HuH-7.5 (cell line): Measurements from ENCODE around the gene RPS19.

Experiments
- DNase-seq: peaks from one replicate; pipeline ENCODE4 v3.0.0; 2011; ENCODE audit warnings: low spot score

Gene RPS19

DNA sequence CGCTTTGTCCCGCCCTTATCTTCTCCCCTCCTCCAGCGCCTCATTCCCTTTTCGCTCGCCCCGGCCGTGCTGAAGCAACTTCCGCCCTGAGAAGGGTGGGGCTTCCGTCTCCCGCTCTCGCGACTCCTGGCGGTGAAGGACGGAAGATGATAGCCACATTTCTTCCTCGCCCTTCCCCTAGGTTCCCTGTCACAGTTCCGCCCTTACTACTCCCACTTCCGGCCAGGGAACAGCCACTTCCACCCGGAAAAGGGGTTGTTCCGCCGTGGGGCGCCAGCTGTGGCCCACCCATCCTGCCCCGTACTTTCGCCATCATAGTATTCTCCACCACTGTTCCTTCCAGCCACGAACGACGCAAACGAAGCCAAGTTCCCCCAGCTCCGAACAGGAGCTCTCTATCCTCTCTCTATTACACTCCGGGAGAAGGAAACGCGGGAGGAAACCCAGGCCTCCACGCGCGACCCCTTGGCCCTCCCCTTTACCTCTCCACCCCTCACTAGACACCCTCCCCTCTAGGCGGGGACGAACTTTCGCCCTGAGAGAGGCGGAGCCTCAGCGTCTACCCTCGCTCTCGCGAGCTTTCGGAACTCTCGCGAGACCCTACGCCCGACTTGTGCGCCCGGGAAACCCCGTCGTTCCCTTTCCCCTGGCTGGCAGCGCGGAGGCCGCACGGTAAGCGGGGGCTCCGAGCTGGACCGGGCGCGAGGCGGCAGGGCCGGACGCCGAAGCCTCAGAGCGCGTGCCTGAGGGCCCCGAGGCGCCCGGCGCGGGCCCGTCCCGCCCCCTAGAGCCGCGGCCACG lies at the start of gene RPS19:
Gene RPS19 (plus strand): TSS at position 638 of the 801 bp plus-strand sequence. CDS start 520 bp downstream, outside the sequence.
- peak; percentile 95 for DNase-seq

DNA sequence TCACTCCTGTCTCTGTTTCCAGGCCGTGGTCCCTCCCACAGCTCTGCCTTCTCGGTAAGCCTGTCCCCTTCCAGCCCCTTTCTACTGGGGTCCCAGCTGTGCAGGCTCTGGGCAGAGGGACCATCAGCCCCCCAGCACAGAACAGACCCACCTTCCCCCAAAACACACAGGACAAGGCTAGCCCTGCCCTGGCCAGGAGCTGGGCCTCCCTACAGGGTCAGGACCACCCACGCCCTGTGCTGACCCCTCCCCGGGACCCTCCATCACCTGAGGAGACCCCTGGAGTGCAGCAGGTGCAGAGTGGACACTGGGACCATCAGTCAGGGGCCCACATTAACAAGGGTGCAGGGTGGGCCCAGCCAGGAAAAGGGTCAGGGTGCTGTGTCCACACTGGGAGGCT lies 49.8 kb upstream of the RPS19 start:
- no peak for DNase-seq

DNA sequence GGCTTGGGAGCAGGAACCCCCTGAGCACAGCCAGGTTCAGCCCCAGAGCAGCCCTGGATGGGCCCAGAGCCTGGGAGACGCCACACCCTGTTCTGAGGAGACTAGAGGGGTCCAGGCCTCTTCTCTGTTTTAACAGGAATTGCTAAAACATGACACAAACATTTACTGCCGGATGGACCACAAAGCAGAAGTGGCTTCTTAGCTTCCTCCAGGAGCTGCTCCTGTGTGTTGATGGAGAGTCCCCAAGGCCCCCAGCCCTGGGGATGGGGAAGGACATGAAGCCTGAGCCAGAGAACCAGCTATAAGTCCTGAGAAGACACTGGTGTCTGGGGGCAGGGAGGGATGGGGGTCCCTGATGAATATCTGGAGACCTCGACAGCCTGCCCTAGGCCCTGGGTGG lies 49.0 kb upstream of the RPS19 start:
- DNase-seq, result no peak

DNA sequence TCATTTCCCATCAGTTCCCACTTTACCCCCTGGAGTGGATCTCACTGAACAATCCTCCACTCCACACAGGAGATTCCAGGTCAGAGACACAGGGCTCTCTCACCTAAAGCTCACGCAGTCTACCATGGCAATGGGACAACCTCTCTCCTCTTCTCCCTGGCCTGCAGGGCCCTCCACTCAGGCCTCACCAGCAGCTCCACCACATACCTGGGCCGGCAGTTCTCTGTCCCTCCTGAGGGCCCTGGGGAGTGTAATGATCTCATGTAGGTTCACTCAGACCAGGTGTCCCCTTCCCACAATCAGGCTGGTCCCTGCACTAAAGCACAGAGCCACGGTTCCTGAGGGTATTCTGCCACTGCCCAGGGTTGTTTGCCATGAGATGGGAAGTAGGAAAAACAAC lies 48.1 kb upstream of the RPS19 start:
- no peak for DNase-seq

DNA sequence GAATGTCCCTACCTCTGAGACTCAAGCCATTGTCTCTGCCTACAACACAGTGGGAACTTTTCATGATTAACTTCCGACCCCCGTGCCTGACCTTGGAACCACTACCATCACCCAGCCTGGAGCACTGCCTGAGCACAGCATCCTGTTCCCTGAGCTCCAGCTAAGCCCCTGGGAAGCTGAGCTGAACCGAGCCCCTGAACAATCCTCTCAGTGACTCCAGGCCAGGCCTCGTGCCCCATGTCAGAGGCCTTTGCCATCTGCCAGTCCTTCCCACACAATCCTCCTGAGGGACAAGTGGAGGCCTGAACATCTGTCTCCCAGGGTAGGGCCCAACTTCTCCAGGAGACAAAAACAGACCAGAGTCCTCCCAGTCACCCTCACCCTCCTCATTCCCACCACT lies 46.1 kb upstream of the RPS19 start:
- DNase-seq, result no peak

DNA sequence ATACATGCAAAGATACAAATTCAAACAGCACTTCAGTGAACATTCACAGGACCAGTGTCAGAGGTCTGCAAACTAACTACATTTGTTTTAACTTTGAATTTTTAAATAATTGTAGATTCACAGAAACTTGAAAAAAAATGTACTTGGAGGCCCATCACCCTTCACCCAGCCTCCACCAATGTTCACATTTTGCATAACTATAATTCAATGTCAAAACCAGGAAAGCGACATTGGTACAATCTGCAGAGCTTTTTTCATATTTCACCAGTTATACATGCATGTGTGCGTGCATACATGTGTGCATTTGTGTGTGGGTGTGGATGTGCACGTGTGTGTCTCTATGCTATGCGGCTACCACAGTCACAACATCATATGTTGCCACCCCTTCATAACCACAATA lies 44.8 kb upstream of the RPS19 start:
- no peak for DNase-seq

DNA sequence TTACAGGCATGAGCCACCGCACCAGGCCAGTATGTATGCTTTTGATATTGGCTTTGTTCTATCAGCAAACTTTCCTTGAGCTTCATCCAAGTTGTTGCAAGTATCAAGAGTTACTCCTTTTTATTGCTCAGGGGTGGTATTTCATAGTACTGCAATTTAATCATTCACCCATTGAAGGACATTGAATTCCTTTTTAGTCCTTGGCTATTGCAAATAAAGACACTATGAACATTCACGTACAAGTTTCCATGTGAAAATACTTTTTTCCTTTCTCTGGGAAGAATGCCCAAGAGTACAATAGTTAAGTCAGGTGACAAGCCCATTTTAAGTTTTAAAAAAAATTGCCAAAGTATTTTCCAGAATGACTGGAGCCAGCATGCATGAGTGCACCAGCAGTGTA lies 43.3 kb upstream of the RPS19 start:
- no peak for DNase-seq

DNA sequence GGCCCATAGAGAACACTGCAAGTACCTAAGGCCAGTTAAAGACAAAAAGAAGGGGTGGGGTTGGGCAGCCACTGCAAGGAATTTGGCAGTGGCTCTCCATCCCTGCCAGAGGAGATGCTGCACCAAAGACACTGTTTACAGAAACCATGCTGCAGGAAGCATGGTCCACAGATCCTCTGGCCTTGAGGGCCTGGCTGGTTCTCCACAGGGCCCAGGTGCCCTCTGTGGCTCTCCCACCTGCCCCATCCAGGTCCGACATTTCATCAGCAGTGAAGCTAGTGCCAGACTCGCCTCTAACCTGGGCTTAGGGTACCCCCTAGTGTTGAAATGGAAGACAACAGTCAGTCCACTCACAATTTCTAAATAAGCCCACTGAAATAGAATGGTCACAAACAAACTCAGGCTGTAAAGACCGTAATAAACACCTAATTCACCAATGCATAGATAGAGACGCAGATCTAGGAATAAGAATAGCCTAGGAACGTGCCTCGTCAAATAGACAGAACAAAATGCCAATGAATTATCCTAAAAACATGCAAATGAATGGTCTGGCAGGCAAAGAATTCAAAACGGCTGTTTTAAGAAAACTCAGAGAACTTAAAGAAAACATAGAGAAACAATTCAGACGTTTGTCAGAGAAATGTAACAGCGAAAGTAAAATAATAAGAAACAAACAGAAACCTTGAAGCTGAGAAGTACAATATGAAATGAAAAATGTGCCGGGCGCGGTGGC lies 38.9 kb upstream of the RPS19 start:
- DNase-seq, result peak; percentile 53

DNA sequence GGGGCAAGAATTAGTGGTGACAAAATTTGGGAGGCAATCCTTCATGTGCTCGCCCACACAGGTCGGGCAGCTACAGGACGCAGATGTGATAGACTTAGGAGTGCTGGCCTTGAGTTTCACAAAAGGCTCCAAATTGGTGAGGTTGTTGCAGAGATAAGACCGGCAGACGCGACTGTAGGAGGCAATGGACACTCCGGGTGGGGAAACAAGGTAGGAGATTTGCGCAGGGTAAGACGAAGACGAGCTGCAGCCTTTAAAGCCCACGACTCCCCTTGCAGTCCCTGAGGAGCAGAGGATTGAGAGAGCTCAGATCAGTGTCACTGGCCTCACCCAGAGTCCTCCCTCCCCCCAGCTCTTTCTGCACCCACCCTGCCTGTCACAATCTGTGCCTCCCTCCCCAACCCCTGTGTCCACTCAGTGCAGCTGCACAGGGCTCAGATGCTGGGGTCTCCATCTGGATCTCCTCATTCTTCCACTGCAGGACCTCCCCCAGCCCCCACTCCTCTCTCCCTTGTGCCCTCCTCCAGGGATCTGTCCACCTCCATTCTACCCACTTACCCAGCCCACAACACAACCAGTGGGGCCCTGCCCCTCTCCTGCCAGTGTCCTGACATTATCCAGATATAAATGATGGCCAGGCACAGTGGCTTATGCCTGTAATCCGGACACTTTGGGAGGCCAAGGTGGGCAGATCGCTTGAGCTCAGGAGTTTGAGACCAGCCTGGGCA lies 21.9 kb upstream of the RPS19 start:
- DNase-seq, result no peak

DNA sequence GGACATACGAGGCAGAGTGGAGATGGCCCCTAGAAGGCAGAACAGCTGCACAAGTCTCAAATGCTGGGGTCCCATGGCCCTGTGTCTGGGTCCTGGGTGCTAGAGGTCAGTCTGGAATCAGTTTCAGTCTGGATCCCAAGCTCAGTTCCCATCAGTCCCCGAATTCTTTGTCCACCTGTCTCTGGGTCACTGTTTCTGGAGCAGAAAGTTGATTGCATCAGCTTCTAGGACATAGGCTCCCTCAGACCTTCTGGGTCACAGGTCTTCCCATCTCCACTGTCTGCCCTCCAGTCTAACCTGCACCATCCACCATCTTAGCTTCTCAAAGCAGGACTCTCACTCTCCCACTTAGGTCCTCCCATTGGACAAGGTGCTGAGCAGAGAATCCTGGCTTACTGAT lies 20.8 kb upstream of the RPS19 start:
- DNase-seq, result no peak

DNA sequence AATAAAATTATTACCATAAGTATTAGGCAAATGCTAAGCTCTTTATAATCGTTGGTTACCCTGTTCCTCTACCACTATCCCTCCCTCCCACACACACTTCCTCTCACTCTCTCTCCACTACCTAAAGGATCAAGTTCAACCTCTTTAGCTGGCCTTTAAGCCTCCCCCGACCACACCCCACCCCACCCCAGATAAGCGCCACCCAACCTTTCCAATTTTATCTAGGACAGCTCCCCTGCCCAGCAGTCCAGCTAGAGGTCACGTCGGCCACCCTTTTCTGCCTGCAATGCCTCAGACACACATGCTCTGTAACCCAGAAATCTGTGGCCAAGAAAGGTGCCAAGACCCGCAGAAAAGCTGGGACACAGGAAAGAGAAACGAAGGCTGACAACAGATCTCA lies 16.7 kb upstream of the RPS19 start:
- DNase-seq, result no peak

DNA sequence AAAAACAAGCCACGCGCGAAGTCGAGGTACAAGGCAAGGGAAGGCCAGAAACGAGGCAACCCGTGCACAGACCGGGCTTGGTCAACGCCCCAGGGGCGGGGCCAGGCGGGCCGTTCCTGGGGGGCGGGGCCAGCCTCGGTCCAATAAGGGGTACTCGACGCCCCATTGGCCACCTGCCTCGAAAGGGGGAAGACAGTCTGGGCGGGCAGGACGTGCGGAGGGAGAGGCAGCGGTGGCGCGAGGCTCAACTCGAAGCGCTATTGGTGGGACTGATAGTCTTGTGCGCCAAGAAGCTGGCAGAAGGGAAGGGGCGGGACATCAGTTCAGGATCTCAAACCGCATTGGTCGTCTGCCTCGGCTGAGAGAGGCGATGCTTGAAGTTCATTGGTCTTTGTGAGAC lies 15.5 kb upstream of the RPS19 start, which contains the start of gene LYPD4:
Gene LYPD4 (minus strand): TSS at position 83 of the 400 bp plus-strand sequence. CDS start 5,398 bp downstream, outside the sequence.
- no peak for DNase-seq

DNA sequence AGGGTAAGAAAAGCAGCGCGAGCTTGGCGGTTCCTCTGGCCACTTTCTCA lies 15.2 kb upstream of the RPS19 start, which contains the start of gene DMRTC2:
Gene DMRTC2 (plus strand): TSS at position 42 of the 50 bp plus-strand sequence. CDS start 2,387 bp downstream, outside the sequence.
- no peak for DNase-seq

DNA sequence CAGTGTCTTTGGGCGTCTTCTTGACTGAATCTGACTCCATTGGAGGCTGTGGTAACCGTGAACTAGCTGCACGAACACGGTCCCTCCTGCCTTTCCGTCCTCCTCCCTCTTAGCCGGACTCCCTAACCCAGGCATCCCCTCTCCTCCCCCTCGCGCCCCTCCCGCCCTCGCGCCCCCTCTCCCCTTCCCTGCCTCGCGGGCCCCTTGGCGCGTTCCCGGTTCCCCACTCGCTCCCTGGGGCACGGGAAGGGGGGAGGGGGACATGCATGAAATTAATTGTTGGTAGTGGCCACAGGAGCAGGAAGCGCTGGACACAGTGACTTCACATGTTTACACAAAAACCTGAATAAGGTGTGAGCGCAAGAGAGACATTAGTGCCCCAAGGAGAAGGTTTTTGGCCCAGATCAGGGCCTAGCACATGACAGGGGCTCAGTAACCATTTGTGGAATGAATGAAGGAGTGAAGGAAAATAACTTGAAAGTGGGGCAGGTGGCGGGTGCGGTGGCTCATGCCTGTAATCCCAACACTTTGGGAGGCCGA lies 14.9 kb upstream of the RPS19 start:
- DNase-seq, result no peak

DNA sequence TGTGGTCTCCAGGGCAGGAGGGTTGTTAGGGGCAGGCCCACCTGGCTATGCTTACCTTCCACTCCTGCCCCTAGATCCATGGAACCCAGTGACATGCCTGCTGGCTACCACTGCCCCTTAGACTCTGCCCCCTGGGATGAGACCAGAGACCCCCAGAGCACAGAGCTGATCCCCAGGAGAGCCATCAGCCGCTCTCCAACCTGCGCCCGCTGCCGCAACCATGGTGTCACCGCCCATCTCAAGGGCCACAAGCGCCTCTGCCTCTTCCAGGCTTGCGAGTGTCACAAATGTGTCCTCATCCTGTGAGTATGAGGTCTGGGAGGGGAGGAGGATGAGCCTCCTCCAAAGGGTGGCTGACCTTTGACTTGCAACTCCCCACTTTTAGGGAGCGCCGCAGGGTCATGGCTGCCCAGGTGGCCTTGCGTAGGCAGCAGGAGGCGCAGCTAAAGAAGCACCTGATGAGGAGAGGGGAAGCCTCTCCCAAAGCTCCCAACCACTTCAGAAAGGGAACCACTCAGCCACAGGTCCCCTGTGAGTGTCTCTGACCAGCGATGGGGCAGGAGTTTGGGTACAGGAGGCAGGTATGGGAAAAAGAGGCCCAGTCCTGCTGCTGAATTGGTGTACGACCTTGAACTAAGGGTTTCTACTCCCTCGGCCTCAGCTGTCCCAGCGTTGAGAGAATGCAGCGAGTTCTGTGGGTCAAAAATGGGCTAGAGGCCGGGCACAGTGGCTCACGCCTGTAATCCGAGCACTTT lies 12.5 kb upstream of the RPS19 start:
- no peak for DNase-seq

DNA sequence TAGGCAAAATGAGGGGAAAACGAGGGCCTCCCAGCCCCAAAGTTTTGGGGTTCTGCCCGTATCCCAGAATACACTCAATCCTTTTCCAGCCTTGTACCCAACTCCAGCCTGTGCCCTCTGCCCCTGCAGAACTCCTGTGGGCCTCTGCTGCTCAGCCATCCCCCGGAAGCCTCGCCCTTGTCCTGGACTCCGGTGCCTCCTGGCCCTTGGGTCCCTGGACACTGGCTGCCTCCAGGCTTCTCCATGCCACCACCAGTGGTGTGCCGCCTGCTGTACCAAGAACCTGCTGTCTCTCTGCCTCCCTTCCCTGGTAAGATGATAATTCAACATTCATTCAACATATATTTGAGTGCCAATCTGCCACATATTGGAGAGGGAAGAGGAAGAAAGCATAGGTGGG lies 11.4 kb upstream of the RPS19 start:
- DNase-seq, result no peak

DNA sequence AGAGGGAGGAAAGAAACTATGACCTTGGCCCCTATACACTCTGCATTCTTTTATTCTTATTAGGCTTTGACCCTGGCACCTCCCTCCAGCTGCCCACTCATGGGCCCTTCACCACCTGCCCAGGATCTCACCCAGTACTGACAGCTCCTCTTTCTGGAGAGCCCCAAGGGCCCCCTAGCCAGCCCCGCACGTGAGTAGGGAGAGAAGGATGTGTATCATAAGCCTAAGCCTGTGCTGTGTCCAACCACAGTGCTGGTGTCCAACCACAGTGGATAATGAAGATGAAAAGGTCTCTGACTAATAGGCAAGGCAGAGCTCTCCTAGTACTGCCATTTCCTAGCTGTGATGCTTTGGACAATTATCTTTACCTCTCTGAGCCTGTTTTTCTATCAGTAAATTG lies 11.0 kb upstream of the RPS19 start:
- no peak for DNase-seq

DNA sequence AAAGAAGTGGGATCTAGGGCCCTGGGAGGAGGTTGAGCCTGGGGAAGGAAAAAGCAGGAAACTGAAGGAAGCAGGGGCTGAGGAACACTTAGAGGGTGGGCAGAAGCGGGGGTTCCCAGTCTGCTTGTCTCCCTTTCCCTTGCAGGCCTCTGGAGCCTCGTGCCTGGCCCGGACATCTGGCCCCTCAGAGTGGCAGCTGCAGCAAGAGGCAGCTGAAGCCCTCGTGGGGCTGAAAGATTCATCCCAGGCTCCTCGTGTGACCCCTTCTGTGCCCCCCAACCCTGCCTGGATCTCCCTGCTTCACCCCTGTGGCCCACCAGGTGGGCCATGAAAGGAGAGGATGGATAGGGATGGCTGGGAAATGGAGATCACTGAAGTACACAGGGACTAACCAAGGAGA lies 9.7 kb upstream of the RPS19 start:
- no peak for DNase-seq

DNA sequence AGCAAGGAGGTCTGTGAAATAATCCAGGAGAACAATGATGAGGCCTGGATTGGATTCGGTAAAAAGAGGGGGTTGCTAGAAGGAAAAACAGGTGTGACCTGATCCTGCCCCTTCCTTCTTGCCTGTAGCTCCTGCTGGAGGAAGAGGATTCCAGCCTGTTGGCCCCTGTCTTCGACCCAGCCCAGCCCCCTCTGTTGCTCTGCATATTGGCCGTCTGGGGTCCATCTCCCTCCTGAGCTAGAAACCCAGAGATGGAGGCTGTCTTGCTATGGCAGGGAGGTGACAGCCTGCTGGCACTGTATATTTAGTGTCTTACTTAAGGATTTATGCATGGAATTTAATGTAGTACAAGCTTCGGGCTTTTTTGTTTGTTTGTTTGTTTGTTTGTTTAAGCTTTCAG lies 8.6 kb upstream of the RPS19 start:
- DNase-seq, result no peak

DNA sequence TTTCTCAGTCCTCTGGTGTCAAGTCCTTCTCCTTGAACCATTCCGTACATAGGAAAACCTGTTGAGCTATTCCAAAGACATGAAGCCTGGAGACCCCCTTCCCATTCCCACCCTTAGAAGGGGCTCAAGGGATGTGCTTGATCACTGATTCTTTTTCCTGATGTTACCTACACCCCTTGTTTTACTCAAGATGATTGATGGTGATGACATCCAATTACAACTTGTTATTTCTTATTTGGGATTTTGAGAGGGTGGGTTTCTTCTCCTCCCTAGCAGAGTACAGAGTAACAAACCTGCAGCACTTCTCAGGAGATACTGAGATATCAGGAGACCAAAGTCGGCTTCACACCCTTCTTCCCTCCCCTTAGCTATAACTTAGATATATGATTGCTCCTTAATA lies 6.7 kb upstream of the RPS19 start:
- DNase-seq, result no peak

DNA sequence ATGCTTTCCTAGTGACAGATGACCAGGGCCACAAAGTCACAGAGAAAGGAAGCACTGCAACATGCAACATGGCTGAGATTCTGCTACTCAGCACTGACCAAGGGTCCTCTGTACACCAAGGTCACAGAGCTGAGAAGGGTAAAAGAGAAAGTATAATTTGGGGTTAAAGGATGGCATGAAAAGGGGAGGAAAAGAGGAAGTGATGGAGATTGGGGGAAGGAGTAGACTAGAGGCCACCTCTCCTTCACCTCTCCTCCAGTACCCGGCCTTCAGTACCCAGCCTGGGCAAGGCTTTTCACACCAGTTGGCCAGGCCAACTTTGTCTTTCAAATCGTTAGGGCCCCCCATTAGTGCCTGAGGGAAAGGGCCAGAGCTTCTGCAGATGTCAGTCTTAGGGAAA lies 6.3 kb upstream of the RPS19 start:
- no peak for DNase-seq

DNA sequence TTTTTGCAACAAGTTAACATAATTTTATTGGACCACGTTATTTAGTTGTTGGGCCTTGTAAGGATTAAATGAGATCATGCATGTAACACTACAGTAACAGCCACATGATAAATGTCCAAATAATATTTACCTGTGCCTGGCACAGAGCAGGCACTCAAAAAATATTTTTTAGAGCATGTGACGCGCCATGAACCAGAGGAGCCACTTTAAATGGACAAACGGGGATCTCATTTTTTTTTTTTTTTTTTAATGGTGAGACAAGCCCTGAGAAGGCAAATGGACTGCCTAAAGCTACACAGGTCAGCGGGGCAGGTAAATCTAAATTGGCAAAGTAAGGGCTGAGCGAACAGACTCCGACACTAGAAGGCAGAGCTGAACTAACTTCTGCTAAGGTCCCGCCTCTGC lies 840 bp upstream of the RPS19 start:
- DNase-seq, result no peak
